PC-3 (cell line): Measurements from ENCODE around the gene DYNC1I1.

Experiments used
- CTCF ChIP-seq: fragments of 300-600 bp; sonication (generic); conservative IDR thresholded peaks from 2 replicates; pipeline ENCODE4 v1.5.1; 2017; ENCODE audit warnings: antibody characterized with exemption, low read depth, mild to moderate bottlenecking, low read length
- EZH2 ChIP-seq: fragments of 300-600 bp; sonication (generic); IDR thresholded peaks from one replicate; pipeline ENCODE4 v1.6.1; 2017; ENCODE audit warnings: antibody characterized with exemption, mild to moderate bottlenecking, low read length; ENCODE audit not compliant: unreplicated experiment
- EZH2phosphoT487 ChIP-seq: fragments of 300-600 bp; sonication (generic); IDR thresholded peaks from 2 replicates; pipeline ENCODE4 v1.6.1; 2018; ENCODE audit warnings: mild to moderate bottlenecking, antibody characterized with exemption, low read length, borderline replicate concordance

DNA sequence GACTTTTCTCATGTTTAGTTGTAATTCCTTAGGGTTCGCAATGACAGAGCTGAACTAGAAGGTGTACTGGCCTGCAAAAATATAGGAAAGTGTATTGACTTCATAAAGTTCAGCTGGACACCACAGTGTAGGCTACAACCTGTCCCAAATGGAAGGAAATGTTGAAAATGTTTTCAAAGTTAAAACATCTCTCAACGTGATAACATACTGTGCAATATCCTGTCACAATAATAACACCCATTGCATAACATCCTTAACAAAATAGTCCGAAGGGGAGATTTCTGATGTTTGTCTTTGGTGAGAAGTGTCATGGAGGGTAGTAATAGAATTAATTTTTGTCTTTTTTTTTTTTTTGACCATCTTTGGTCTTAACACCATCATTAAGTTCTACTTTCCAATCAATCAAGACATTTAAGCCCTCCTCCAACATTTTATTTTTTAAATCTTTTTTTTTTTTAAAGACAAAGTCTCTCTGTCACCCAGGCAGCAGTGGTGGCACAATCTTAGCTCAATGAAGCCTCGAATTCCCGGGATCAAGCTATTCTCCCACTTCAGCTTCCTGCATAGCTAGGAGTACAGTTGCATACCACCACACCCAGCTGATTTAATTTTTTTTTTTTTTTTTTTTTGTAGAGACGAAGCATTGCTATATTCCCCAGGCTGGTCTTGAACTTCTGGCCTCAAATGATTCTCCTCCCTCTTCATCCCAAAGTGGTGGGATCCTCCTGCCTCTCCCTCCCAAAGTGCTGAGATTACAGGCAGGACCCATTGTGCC is 45.7 kb downstream of the DYNC1I1 start:
- TF ChIP-seq EZH2 (no peak), CTCF (no peak), EZH2phosphoT487 (no peak)
